A204.1 (cell line): ENCODE measurements around the gene EVI5L.

Source experiments
- FAIRE-seq: peaks from 2 replicates; lab custom pipeline; 2012; peaks lifted over from hg19 to GRCh38; lab: Jason Lieb, UNC

EVI5L gene

DNA sequence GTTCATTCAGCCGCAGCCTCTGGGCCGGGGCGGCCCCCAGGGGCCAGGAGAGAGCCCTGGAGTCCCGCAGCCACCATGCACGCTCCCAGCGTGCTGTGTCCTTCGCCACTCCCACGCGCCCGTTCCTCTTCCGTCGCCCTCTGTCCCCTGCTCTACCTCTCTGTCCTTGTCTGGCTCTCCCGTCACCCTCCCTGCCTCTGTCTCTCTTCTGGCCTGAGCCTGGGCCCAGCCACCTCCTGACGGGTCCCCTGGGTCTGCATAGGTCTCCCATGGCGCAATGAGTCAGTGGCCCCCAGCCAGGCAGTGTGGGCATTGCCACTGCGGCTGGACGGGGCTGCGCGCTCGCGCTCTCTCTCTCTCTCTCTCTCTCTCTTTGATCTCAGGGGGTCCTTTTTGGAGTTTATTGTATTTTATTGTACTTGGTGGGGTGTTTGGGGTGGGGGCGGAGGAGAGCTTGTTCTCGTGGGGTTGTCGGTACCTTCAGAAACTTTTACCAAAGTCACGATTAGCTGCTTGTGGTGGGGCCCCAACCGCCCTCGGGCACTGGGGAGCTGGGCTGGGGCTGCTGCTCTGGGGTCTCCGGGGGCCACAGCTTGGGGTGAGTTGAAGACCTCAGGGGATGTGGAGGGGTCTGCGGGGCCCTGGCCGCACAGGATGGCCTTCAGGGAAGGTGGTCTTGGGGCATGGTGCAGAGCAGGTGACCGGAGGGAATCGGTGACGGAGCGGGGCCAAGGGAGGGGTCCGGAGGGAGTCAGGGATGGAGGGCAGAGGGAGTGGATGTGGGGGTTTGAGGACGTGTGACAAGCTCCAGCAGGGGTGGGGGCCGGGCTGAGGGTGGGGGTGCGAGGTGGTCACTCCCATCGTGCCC is 82.9 kb downstream of the EVI5L start:
- FAIRE-seq, result no peak

DNA sequence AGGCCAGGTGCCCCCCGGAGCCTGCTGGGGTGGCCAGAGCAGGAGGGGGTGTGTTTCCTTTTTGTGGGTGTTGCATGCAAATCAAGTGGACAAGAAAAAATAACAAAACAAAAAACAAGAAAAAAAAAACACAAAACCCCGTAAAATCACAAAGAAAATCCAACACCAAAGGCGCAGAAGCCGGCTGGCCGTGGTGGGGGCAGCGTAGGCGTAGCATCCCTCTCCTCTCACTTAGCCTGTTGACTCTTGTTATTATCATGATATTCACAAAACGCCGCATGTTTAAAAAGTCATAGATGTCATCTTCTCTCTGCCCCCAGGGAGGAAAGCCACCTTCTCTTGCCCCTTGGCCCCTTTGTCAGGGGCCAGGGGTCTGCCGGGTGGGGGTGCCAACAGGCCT is 83.6 kb downstream of the EVI5L start:
- no peak for FAIRE-seq

DNA sequence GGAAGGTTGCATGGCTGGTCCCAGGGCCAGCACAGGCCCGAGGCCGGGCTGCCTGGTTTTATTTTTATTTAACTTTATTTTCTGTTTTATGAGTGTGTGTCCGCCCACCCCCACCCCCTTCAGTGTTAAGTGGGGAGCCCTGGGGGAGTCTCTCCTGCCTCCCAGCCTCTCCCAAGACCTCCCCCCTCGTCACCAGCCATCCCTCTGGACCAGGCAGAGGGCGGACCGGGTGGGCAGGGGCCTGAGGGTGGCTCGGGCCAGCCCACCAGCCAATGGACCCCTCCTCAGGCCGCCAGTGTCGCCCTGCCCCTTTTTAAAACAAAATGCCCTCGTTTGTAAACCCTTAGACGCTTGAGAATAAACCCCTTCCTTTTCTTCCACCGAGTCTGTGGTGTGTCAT is 84.1 kb downstream of the EVI5L start:
- no peak for FAIRE-seq
